ENCODE results near the gene GRIA4.

DNA sequence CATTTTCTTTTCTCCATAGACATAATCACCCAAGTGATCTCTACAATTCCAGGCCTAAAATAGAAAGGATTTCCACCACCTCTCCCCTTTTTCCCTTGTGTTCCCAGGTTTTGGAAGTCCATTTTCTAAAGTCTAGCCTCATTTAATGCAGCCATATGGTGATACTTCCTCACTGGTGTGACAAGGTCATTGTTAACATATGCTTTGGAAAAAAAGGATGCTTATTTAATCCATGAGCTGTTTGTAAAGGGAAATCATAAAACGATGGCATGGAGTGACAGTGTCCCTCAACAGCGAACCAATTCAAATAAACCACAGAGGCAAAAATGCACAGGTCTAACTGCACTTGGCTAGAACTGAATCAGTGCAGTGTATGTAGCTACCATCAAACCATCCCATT is 26.6 kb downstream of the GRIA4 start:
- TF ChIP-seq CTCF (IDR thresholded peaks at IDR 0.05) = no peak
- no peak for TF ChIP-seq EZH2phosphoT487 (IDR thresholded peaks at IDR 0.05)
- TF ChIP-seq EZH2 (IDR thresholded peaks at IDR 0.05) = no peak

Data from neural progenitor cell (in vitro differentiated cells).